HG03432 (cell line): ENCODE data around the gene IRF2.

Experiments
- ATAC-seq: cut with Tn5 transposase; IDR thresholded peaks from one replicate; pipeline ENCODE4 v1.9.1; 2021; ENCODE audit warnings: mild to moderate bottlenecking, moderate library complexity; ENCODE audit not compliant: unreplicated experiment

The IRF2 gene

GRCh38 chr4:184433258-184433892, 41.0 kb downstream of the IRF2 start:
- no peak for ATAC-seq

DNA sequence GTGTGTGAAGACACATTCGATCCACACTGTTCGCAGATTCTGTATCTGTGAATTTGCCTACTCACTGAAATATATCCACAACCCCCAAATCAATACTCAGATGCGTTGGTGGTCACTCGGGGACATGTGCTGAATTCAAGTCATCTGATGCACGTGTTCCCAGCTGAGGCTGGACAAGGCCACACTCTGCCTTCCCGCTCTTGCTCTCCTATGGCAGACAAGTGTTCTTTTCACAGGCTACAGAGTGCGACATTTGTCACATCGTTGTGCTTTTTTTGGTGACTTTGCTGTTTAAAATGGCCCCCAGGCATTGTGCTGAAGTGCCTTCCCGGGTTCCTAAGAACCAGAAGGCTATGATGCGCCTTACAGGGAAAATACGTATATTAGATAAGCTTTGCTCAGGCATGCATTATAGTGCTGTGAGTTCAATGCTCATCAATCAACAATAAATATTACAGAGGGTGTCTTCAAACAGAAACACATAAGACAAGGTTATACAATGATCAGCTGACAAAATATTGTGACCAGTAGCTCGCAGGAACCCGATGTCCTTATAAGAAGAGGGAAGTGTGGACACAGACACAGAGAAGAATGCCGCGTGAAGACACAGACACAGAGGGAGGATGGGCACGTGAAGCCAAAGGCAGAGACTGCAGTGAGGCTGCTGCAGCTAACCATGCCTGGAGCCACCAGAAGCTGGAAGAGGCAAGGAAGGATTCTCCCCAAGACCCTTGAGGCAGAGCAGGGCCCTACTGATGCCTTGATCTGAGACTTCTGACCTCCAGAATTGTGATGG, 42.0 kb downstream of the IRF2 start:
- ATAC-seq: no peak

GRCh38 chr4:184430163-184430562, 44.2 kb downstream of the IRF2 start:
- ATAC-seq: no peak

- ATAC-seq: no peak
Measured at GRCh38 chr4:184428787-184429186, 45.6 kb downstream of the IRF2 start.

DNA sequence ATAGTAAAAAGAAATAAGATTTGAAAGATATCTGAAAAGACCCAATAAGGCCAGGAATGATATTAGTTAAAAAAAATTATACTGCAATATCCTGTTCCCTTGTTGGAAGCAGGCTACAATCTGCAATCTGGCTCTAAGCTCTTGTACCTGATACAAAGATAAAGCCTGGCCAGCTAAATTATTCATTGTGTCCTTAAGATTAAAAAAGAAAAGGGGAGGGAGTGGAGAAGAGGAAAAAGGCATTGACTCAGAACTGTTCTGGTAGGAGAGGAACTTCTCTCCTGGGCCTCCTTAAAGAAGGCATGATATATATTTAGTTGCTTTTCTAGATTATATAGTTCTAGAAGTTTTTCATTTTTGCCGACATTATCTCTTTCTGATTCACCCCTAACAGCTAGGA, 46.7 kb downstream of the IRF2 start:
- ATAC-seq: no peak

DNA sequence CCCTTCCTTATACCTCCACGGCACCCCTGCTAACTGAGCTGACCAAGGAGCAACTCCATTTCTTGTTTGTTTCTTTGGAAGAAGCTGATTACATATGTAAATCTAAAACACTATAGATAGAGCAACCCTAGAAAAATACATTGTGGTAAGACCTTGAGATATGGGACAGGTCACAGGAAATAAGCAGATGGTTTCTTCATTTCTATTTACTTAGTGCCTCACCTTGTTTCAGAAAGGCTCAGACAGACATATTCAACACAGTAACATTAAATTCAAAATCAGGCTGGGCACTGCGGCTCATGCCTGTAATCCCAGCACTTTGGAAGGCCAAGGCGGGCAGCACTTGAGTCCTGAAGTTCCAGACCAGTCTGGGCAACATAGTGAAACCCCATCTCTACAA, 47.3 kb downstream of the IRF2 start:
- no peak for ATAC-seq

- ATAC-seq: no peak
Measured at GRCh38 chr4:184424993-184425758, 49.2 kb downstream of the IRF2 start.

- ATAC-seq: no peak
Measured at GRCh38 chr4:184424279-184424678, 50.1 kb downstream of the IRF2 start.

GRCh38 chr4:184423003-184423686, 51.2 kb downstream of the IRF2 start:
- ATAC-seq: no peak

- ATAC-seq: no peak
Measured at GRCh38 chr4:184422378-184422777, 52.0 kb downstream of the IRF2 start.

GRCh38 chr4:184421533-184422155, 52.7 kb downstream of the IRF2 start:
- no peak for ATAC-seq

DNA sequence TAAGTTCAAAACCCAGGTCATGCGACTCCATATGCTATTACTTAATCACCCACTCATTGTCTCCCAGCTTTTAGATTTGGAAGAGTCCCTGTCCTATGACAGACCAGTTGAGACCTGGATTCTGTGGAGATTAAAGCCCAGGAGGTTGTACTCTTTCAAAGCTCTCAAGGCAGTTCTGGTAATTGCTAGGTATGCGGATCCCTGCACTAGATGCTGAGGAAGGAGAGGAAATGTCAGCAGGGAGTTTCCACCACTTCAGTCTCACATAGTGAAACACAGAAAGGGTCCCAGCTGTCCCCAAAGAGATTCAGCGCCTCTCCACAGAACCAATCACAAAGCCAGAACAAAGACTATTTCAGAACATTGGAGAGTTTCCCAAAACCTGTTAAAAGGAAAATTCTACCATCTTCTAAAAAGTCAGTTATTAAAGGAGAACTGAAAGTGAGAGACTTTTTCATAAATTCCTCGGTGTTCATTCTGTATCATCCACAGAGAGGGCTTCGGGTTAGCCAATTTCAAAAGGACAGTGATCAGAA, 53.4 kb downstream of the IRF2 start:
- peak; percentile 65 for ATAC-seq

GRCh38 chr4:184420402-184420801, 53.9 kb downstream of the IRF2 start:
- no peak for ATAC-seq

- ATAC-seq: no peak
Measured at GRCh38 chr4:184419976-184420375, 54.4 kb downstream of the IRF2 start.

- ATAC-seq: peak; percentile 65
Measured at GRCh38 chr4:184417802-184418511, 56.4 kb downstream of the IRF2 start.

GRCh38 chr4:184416913-184417734, 57.2 kb downstream of the IRF2 start:
- peak; percentile 57 for ATAC-seq

- ATAC-seq: no peak
Measured at GRCh38 chr4:184415071-184415470, 59.3 kb downstream of the IRF2 start.

GRCh38 chr4:184413261-184414046, 60.9 kb downstream of the IRF2 start:
- no peak for ATAC-seq
